HG02884 (cell line): Measurements from ENCODE around the gene CDK5.
A peak's percentile ranks its signal among the peaks of the same experiment; 100 is the strongest.
"Not testable (repeated sequence)": the region's sequence is repeated elsewhere in the genome, so short reads cannot be mapped to it uniquely, and the experiment has no call there.

Experiments
- ATAC-seq: cut with Tn5 transposase; IDR thresholded peaks from one replicate; pipeline ENCODE4 v1.9.1; 2021; ENCODE audit warnings: mild to moderate bottlenecking, moderate library complexity; ENCODE audit not compliant: unreplicated experiment

CDK5 gene

GRCh38 chr7:151058781-151059366, 1.2 kb upstream of the CDK5 start:
- ATAC-seq, result no peak

- peak; percentile 92 for ATAC-seq
Measured at GRCh38 chr7:151057989-151058780, 488 bp upstream of the CDK5 start.

GRCh38 chr7:151056666-151057505, 811 bp downstream of the CDK5 start:
- no peak for ATAC-seq

- no peak for ATAC-seq
Measured at GRCh38 chr7:151056283-151056665, 1.4 kb downstream of the CDK5 start.

GRCh38 chr7:151053751-151054150, 3.9 kb downstream of the CDK5 start:
- no peak for ATAC-seq

GRCh38 chr7:151053096-151053495, 4.6 kb downstream of the CDK5 start:
- ATAC-seq, result no peak

GRCh38 chr7:151051108-151051507, 6.6 kb downstream of the CDK5 start:
- ATAC-seq, result no peak

DNA sequence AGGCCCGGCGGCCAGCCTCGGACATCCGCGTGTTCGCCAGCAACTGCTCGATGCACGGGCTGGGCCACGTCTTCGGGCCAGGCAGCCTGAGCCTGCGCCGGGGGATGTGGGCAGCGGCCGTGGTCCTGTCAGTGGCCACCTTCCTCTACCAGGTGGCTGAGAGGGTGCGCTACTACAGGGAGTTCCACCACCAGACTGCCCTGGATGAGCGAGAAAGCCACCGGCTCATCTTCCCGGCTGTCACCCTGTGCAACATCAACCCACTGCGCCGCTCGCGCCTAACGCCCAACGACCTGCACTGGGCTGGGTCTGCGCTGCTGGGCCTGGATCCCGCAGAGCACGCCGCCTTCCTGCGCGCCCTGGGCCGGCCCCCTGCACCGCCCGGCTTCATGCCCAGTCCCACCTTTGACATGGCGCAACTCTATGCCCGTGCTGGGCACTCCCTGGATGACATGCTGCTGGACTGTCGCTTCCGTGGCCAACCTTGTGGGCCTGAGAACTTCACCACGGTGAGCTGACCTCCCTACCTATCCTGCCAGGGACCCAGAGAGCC, 8.7 kb downstream of the CDK5 start:
- ATAC-seq, result no peak

DNA sequence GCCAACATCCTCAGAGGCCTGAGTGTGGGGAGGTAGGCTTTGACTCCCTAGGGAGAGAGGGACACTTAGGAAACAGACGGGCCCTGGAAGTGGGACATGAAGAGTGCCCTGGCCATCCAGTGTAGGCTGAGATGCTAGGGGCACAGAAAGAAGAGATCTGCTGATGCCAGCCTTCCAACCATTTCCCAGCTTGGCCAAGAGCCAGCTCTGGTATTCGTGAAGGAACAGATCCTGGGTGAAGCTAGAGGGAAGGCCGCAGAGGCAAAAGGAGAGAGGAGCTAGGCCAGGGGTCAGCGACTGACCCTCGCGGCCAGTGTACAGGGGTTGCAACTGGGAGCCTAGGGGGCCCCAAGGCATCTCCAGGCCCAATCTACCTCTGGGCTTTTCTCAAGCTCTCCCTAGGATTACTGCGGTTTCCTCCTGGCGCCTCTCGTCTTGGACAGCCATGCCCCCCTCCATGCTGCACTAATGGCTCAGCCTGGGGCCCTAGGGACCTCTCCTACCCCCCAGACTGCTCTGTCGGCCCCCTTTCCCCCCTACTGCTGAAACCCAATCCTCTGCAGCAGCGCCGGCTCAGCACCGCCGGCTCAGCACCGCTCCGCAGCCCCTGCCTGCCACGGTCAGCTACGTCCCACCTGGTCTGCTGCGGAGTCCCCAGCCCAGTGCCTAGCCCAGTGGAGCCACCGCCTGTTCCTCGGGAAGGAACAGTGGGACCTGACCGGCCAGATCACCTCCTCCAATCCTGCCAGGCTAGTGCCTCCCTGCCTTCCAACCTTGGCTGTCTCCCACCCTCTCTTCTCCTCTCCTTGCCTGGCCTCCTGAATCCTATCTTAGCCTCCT, 9.5 kb downstream of the CDK5 start, which contains the start of gene ASIC3:
ASIC3 (plus strand) TSS at position 556 of the 840 bp plus-strand sequence. CDS start 355 bp downstream, outside the sequence.
- ATAC-seq, result no peak

GRCh38 chr7:151046603-151047573, 10.8 kb downstream of the CDK5 start:
- ATAC-seq, result no peak

DNA sequence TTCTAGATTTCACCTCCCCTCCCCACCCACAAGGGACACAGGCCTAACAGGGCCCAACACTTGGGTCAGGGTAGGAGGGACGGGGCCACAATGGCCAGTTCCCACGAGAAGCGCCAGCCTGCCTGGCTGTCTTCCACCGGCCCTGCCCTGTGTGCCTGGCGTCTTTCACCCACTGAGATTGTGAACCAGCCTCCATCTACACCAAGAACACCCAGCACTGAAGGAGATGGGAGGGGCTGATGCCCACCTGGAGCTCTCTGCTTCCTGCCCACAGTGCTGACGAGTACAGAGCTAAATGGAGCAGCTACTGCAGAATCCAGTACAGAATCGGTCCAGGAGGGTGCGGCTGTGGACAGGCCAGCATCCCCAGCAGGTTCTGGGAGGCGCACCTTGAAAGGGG, 11.7 kb downstream of the CDK5 start:
- ATAC-seq, result no peak

GRCh38 chr7:151045262-151045661, 12.4 kb downstream of the CDK5 start:
- ATAC-seq, result no peak

- no peak for ATAC-seq
Measured at GRCh38 chr7:151043959-151044358, 13.7 kb downstream of the CDK5 start.

- ATAC-seq, result not testable (repeated sequence)
Measured at GRCh38 chr7:151043449-151043848, 14.2 kb downstream of the CDK5 start.

DNA sequence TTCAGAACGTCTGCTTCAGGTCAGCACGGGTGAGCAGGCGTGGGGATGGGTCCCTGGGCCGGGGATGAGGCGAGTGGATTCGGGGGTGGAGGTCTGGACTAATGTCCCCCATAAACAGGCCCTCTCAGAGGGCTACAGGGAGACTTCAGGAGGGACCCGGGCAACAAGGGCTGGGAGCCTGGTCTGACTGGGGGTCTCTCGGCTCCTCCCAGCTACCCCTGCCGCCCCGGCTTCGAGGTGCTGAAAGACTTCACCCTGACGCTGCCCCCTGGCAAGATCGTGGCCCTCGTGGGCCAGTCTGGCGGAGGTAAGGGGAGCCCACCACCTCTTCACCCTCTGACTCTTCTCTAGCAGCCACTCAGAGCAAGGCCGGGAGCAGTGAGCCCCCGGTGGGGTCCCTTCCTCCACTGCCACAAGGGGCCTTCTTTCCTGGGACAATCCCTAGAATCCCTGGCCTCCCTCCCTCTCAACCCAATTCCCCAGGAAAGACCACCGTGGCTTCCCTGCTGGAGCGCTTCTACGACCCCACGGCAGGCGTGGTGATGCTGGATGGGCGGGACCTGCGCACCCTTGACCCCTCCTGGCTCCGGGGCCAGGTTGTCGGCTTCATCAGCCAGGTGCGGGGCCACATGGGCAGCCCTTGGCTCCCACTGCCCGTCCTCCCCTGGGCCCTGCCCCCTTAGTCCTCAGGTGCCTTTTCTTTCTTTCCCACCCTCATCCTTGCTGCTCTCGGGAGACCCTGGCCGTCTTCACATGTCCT, 16.9 kb downstream of the CDK5 start:
- no peak for ATAC-seq

DNA sequence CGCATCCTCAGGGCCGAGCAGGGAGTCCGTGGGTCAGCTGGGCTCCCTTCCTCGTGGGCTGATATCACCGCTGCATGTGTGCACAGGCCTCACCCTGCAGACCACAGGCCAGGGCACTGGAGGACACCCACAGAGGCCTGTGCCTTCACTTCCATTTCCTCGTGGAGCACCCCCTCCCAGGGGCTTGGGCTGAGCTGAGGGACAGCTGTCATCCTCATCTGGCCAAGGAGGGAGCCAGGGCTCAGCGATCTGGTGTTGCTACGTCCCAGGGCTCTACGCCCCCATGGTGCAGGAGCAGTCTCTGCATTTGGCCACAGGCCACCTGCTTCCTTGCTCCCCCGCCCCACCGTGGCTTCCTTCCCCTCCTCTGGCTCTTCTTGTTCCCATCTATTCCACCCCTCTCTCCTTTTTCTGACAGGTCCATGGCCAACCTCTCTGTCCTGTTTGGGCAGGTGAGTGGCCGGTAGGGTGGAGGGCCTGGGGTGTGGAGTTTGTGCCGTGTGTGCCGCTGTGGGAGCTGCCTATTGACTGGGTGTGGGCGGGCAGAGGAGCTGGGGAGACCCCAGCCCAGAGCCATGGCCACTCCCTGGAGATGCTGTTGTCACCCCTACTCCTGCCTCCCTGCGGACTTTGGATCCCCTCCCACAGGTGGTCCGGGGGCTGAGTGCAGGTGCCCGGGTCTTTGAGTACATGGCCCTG, 17.7 kb downstream of the CDK5 start:
- ATAC-seq, result no peak

- ATAC-seq, result no peak
Measured at GRCh38 chr7:151038951-151039849, 18.5 kb downstream of the CDK5 start.
